Neural cell (in vitro differentiated cells): Measurements from ENCODE around the gene ZFP90.

Experiments used
- CTCF ChIP-seq: fragments of 450-650 bp; IDR thresholded peaks from 2 replicates; pipeline ENCODE4 v1.5.1; 2014; ENCODE audit warnings: antibody characterized with exemption, mild to moderate bottlenecking, moderate library complexity; ENCODE audit not compliant: poor library complexity, severe bottlenecking
- RAD21 ChIP-seq: fragments of 450-650 bp; conservative IDR thresholded peaks from 2 replicates; pipeline ENCODE4 v1.6.1; 2014; ENCODE audit warnings: antibody characterized with exemption, mild to moderate bottlenecking, moderate library complexity

DNA sequence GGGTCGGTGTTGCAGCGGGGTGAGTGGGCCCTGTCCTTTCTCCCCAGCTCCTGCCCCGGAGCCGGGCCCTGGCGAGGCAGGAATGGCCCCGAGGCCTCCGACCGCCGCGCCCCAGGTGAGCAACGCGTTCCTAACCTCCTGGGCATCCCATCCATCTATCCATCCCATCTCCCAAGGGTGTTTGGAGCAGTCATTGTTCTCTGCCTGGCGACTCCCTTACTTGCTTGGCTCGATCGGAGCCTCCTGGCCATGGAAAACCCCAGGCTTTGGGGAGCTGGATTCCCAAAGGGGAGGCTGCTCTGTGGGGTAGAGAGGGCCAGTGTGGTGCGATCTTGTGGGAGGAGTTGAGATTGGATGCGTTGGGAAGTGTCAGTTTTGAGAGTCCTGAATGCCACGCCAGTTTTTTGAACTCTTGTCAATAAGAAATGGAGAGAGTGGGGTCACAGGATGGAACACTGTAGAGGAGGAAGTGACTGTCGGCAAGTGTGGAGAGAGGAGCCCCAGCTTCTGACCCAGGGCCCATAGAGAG lies 684 bp downstream of the ZFP90 start:
- TF ChIP-seq CTCF, result no peak
- TF ChIP-seq RAD21, result no peak
